Right ventricle myocardium inferior (tissue), 1 donor: ENCODE data around the gene NFIC. TPM values are rescaled to one million over a fixed set of nuclear protein-coding genes. Genes with fewer than 3 reads are reported as not detected.
"Not testable (repeated sequence)": the region's sequence is repeated elsewhere in the genome, so short reads cannot be mapped to it uniquely, and the experiment has no call there.

Source experiments
- ATAC-seq: fragments of 200-7000 bp; cut with Tn5 transposase; one replicate; pipeline ENCODE4 v1.9.1; 2020; ENCODE audit warnings: mild to moderate bottlenecking, moderate library complexity
- DNase-seq: peaks from one replicate; pipeline ENCODE4 v3.0.0; 2021; ENCODE audit errors: missing footprints
- intact Hi-C: fragments of 100-400 bp; cut with DNase I; formaldehyde crosslinking; loops from one replicate; pipeline ENCODE4 v1.11.0; 2022
- total RNA-seq: library from RNA; stranded (reverse); fragmentation: NEBNext Ultra II Directional; extraction: Animal tissue kit (Norgen Biotek cat#: 25700); gene quantifications from one replicate; pipeline ENCODE4 v1.2.1, GENCODE V29; 2021
- donor health status: DM: no; HTN: yes; CAD: no; lungs with severe emphysema.

Gene NFIC
- total RNA-seq, 1 donor from 2014 or later = 164 TPM

GRCh38 chr19:3506384-3507340, 140.3 kb downstream of the NFIC start:
- DNase-seq = peak; percentile 79
- ATAC-seq = no peak
- intact Hi-C loops = loop anchor here (2.0 to 5.0 kb wide), 2 partner anchors 66 to 111 kb away; partner anchors contain the start of gene HMG20B

GRCh38 chr19:3507371-3508120, 141.2 kb downstream of the NFIC start:
- ATAC-seq (no peak), DNase-seq (no peak)
- intact Hi-C loops = loop anchor here (2.0 to 5.0 kb wide), 2 partner anchors 65 to 110 kb away; partner anchors contain the start of gene HMG20B

- intact Hi-C loops = loop anchor here (5.0 kb wide), 1 partner anchor 109 kb away; no protein-coding TSS in a partner anchor
- DNase-seq, ATAC-seq: not testable (repeated sequence)
Measured at GRCh38 chr19:3508121-3508661, 141.8 kb downstream of the NFIC start.

GRCh38 chr19:3508771-3509535, 142.6 kb downstream of the NFIC start:
- intact Hi-C loops = loop anchor here (5.0 kb wide), 1 partner anchor 108 kb away; no protein-coding TSS in a partner anchor
- DNase-seq = no peak
- no peak for ATAC-seq

- intact Hi-C loops = loop anchor here (5.0 kb wide), 1 partner anchor 108 kb away; no protein-coding TSS in a partner anchor
- ATAC-seq = no peak
- DNase-seq = no peak
Measured at GRCh38 chr19:3509566-3509989, 143.2 kb downstream of the NFIC start.

GRCh38 chr19:3510727-3511126, 144.3 kb downstream of the NFIC start:
- DNase-seq (no peak), ATAC-seq (no peak)
- intact Hi-C loops = no loop called here

GRCh38 chr19:3511506-3512251, 145.3 kb downstream of the NFIC start:
- no peak for ATAC-seq
- intact Hi-C loops = no loop called here
- no peak for DNase-seq

- DNase-seq = no peak
- intact Hi-C loops = no loop called here
- ATAC-seq = no peak
Measured at GRCh38 chr19:3512562-3513228, 146.3 kb downstream of the NFIC start.

- ATAC-seq (peak; percentile 49), DNase-seq (no peak)
- intact Hi-C loops = no loop called here
Measured at GRCh38 chr19:3513229-3514140, 147.1 kb downstream of the NFIC start.

- no peak for DNase-seq
- ATAC-seq = no peak
- intact Hi-C loops = no loop called here
Measured at GRCh38 chr19:3514930-3515329, 148.5 kb downstream of the NFIC start.

GRCh38 chr19:3515891-3516422, 149.6 kb downstream of the NFIC start:
- ATAC-seq = no peak
- DNase-seq = no peak
- intact Hi-C loops = no loop called here

- intact Hi-C loops = no loop called here
- DNase-seq (no peak), ATAC-seq (no peak)
Measured at GRCh38 chr19:3516675-3517207, 150.4 kb downstream of the NFIC start.

- intact Hi-C loops = no loop called here
- ATAC-seq = no peak
Measured at GRCh38 chr19:3517638-3518037, 151.3 kb downstream of the NFIC start.

GRCh38 chr19:3518255-3518654, 151.9 kb downstream of the NFIC start:
- ATAC-seq (no peak), DNase-seq (no peak)

More at GRCh38 chr19:3517638-3518037, 151.3 kb downstream of the NFIC start:
- DNase-seq = no peak

GRCh38 chr19:3518659-3519058, 152.3 kb downstream of the NFIC start:
- DNase-seq (no peak), ATAC-seq (no peak)
- intact Hi-C loops = no loop called here

More at GRCh38 chr19:3518255-3518654, 151.9 kb downstream of the NFIC start:
- intact Hi-C loops = no loop called here
